A673 (cell line): Measurements from ENCODE around the gene GOLPH3. TPM values are rescaled to one million over a fixed set of nuclear protein-coding genes. Genes with fewer than 3 reads are reported as not detected.

Source experiments
- BruUV-seq: library from RNA; stranded (reverse); fragments of 400-500 nt; replicated peaks from 2 replicates; lab custom pipeline; 2021; lab: Mats Ljungman, UMichigan
- CTCF ChIA-PET: fragments of 300-600 bp; sonication (Branson Sonifier 250); formaldehyde crosslinking; loops from one replicate; lab custom pipeline; 2022; ENCODE audit warnings: antibody characterized with exemption; lab: Charles Lee
- POLR2A ChIA-PET: fragments of 300-600 bp; sonication (Branson Sonifier 250); formaldehyde crosslinking; loops from one replicate; lab custom pipeline; 2022; ENCODE audit warnings: antibody characterized with exemption; ENCODE audit not compliant: low non-redundant PET; lab: Charles Lee
- DNase-seq: peaks from one replicate; pipeline ENCODE4 v3.0.0-alpha.2; 2015; ENCODE audit warnings: low spot score
- H3K27ac ChIP-seq: fragments of 200-600 bp; sonication (generic); 2 replicates; pipeline ENCODE4 v1.5.1; 2016; ENCODE audit warnings: mixed run types, low read depth, mild to moderate bottlenecking, mixed read lengths, antibody characterized with exemption, low read length; ENCODE audit not compliant: poor library complexity, severe bottlenecking
- H3K27me3 ChIP-seq: fragments of 200-600 bp; sonication (generic); replicated peaks from 2 replicates; pipeline ENCODE4 v1.6.1; 2017; ENCODE audit warnings: mixed run types, low read depth, mild to moderate bottlenecking, mixed read lengths, antibody characterized with exemption, low read length; ENCODE audit not compliant: insufficient read depth, poor library complexity
- H3K36me3 ChIP-seq: fragments of 200-600 bp; sonication (generic); 2 replicates; pipeline ENCODE4 v1.6.1; 2016; ENCODE audit warnings: mixed run types, mild to moderate bottlenecking, mixed read lengths, antibody characterized with exemption, low read length; ENCODE audit not compliant: insufficient read depth, poor library complexity, severe bottlenecking
- H3K4me1 ChIP-seq: fragments of 200-600 bp; sonication (generic); 2 replicates; pipeline ENCODE4 v1.6.1; 2017; ENCODE audit warnings: mixed run types, mild to moderate bottlenecking, mixed read lengths, antibody characterized with exemption, low read length; ENCODE audit not compliant: insufficient read depth, poor library complexity, severe bottlenecking
- H3K4me3 ChIP-seq: fragments of 200-600 bp; sonication (generic); 2 replicates; pipeline ENCODE4 v1.5.1; 2016; ENCODE audit warnings: low read depth, mixed run types, mild to moderate bottlenecking, mixed read lengths, low read length; ENCODE audit not compliant: poor library complexity, severe bottlenecking
- H3K9me3 ChIP-seq: fragments of 200-600 bp; sonication (generic); 2 replicates; pipeline ENCODE4 v1.6.1; 2016; ENCODE audit warnings: mixed run types, low read depth, mild to moderate bottlenecking, mixed read lengths, antibody characterized with exemption, low read length; ENCODE audit not compliant: poor library complexity, severe bottlenecking
- CTCF ChIP-seq: fragments of 300-800, 200-600 bp; sonication (generic); conservative IDR thresholded peaks from 2 replicates; pipeline ENCODE4 v1.5.1; 2017; ENCODE audit warnings: low read depth, mild to moderate bottlenecking, antibody characterized with exemption, low read length, moderate library complexity, mixed read lengths
- EZH2 ChIP-seq: fragments of 200-600 bp; sonication (generic); IDR thresholded peaks from 2 replicates; pipeline ENCODE4 v1.6.1; 2017; ENCODE audit warnings: borderline replicate concordance, low read depth, mild to moderate bottlenecking, mixed read lengths, antibody characterized with exemption, low read length; ENCODE audit not compliant: poor library complexity, severe bottlenecking
- intact Hi-C: fragments of 100-400 bp; cut with micrococcal nuclease; formaldehyde crosslinking; loops from one replicate; pipeline ENCODE4 v1.10.0; 2022; ENCODE audit not compliant: unreplicated experiment
- total RNA-seq: library from RNA; stranded (reverse); gene quantifications from 2 replicates; pipeline ENCODE4 v1.2.3, GENCODE V29; 2021

GOLPH3 gene
- total RNA-seq, 1 experiment from 2014 or later: 64.6 TPM

DNA sequence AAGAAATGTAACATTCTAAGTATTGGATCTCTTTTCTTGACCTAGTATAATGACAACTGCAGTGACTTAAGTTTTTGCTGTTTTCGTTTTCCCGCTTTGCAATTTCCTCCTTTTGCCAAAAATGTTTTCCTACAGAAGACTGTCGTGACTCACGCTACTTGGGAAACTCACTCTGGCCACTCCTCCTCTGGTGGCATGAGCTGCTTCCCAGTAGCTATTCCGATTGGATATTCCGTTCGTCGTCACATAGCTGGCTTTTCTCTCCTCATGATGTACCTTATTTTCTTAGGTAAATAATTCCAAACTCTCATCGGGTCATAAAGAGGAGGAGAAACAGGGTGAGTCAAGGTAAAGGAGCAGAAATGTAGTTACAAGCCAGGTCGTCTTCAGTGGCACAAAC, 64.9 kb downstream of the GOLPH3 start:
- Histone ChIP-seq H3K9me3 (no peaks in the 10 kb centered on the region), H3K27me3 (no peaks in the 10 kb centered on the region), H3K27ac (no peak overlapping the region), H3K36me3 (peaks cover 61% of the 10 kb centered on the region), H3K4me1 (no peaks in the 10 kb centered on the region), H3K4me3 (no peak overlapping the region)
- ChIA-PET POLR2A (no interaction called here), CTCF (no interaction called here)
- no TSS peak for BruUV-seq
- TF ChIP-seq CTCF (no peak), EZH2 (no peak)
- intact Hi-C loops: no loop called here
- no peak for DNase-seq

GRCh38 chr5:32108167-32108566, 66.0 kb downstream of the GOLPH3 start:
- intact Hi-C loops: no loop called here
- ChIA-PET CTCF (no interaction called here), POLR2A (no interaction called here)
- Histone ChIP-seq H3K9me3 (no peaks in the 10 kb centered on the region), H3K4me1 (no peaks in the 10 kb centered on the region), H3K27me3 (no peaks in the 10 kb centered on the region), H3K4me3 (no peak overlapping the region), H3K27ac (no peak overlapping the region), H3K36me3 (peaks cover 56% of the 10 kb centered on the region)
- BruUV-seq: no TSS peak
- no peak for DNase-seq
- TF ChIP-seq CTCF: no peak
- no peak for TF ChIP-seq EZH2

DNA sequence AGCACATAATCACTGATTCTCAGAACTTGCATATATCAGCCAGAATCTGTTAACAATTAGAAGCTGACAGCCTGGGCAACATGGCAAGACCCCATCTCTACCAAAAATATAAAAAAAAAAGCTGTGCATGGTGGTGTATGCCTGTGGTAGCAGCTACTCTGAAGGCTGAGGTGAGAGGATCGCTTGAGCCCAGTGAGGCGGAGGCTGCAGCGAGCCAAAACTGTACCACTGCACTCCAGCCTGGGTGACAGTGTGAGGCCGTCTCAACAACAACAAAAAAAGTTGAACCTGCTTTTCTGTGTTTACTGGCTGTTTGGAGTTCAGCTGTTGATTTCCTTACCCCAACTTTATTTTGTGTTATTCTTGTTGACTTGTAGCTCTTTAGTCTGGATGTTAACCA, 66.8 kb downstream of the GOLPH3 start:
- ChIA-PET POLR2A (no interaction called here), CTCF (interaction anchor here (0.7 kb wide), 1 partner anchor 76 kb away, joined by 3 read pairs; no protein-coding TSS in a partner anchor)
- DNase-seq: no peak
- TF ChIP-seq CTCF (no peak), EZH2 (no peak)
- Histone ChIP-seq H3K9me3 (no peaks in the 10 kb centered on the region), H3K36me3 (peaks cover 60% of the 10 kb centered on the region), H3K4me1 (no peaks in the 10 kb centered on the region), H3K4me3 (no peak overlapping the region), H3K27ac (no peak overlapping the region), H3K27me3 (no peaks in the 10 kb centered on the region)
- intact Hi-C loops: no loop called here
- BruUV-seq: no TSS peak
